Measurements from ENCODE around the gene MEDAG. TPM values are rescaled to one million over a fixed set of nuclear protein-coding genes. Genes with fewer than 3 reads are reported as not detected.
A peak's percentile ranks its signal among the peaks of the same experiment; 100 is the strongest.

MEDAG gene
- total RNA-seq, 3 donors from 2014 or later = 0.46 to 11.0 (median 8.9) TPM

DNA sequence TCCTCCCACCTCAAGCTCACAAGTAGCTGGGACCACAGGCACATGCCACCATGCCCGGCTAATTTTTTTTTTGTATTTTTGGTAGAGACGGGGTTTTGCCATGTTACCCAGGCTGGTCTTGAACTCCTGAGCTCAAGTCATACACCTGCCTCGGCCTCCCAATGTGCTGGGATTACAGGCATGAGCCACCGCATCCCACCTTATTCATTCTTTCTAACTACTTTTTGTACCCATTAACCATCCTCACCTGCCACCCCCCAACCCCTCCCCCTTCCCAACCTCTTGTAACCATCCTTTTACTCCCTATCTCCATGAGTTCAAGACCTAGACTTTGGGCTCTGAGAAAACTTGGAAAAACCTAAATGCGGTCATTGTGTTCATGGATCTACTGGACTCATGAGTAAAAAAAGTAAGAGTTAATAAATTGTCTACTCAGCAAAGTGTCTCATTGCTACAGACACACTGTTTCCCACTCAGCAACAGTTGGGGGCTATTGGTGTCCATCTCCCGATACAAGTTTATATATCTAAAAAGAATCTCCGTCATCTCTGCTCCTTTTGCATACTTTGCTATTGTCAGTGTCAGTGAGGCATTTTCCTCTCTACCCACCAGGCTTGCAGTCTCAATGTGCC is 44.1 kb upstream of the MEDAG start:
- Histone ChIP-seq H3K36me3 (ENCODE audit: low read depth) (no peaks in the 10 kb centered on the region), H3K9me3 (no peaks in the 10 kb centered on the region), H3K4me3 (no peak overlapping the region), H3K4me1 (ENCODE audit: low read depth) (peaks cover 6% of the 10 kb centered on the region)
- intact Hi-C loops (cut with DNase I, micrococcal nuclease) = no loop called here
- DNase-seq (no peak), ATAC-seq (no peak)
- TF ChIP-seq, protein P1, sequence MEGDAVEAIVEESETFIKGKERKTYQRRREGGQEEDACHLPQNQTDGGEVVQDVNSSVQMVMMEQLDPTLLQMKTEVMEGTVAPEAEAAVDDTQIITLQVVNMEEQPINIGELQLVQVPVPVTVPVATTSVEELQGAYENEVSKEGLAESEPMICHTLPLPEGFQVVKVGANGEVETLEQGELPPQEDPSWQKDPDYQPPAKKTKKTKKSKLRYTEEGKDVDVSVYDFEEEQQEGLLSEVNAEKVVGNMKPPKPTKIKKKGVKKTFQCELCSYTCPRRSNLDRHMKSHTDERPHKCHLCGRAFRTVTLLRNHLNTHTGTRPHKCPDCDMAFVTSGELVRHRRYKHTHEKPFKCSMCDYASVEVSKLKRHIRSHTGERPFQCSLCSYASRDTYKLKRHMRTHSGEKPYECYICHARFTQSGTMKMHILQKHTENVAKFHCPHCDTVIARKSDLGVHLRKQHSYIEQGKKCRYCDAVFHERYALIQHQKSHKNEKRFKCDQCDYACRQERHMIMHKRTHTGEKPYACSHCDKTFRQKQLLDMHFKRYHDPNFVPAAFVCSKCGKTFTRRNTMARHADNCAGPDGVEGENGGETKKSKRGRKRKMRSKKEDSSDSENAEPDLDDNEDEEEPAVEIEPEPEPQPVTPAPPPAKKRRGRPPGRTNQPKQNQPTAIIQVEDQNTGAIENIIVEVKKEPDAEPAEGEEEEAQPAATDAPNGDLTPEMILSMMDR (IDR thresholded peaks at IDR 0.05) = no peak

DNA sequence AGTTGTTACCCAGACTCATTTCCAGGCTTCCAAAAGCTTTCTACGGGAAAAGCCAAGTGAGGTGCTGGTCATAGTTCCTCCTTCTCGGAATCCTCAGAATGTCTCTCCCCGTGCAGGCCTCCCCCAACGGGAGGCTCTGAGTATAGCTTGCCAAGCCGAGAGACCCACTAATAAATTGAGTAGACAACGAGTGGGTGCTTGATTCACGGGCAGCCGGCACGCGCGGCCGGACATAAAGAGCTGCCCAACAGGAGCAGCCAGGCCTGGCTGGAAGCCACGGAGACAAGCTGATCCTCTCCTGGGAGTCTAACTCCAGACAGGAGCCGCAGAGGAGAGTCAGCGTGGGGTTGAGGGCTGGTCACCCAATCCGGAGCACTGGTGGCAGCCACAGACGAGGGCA is 43.4 kb upstream of the MEDAG start:
- peaks cover 6% of the 10 kb centered on the region for H3K4me1 ChIP-seq (ENCODE audit: low read depth)
- no peaks in the 10 kb centered on the region for H3K36me3 ChIP-seq (ENCODE audit: low read depth)
- TF ChIP-seq, protein P1 (IDR thresholded peaks at IDR 0.05) = no peak
- intact Hi-C loops (cut with DNase I, micrococcal nuclease) = no loop called here
- no peaks in the 10 kb centered on the region for H3K9me3 ChIP-seq
- ATAC-seq = no peak
- no peak overlapping the region for H3K4me3 ChIP-seq
- DNase-seq = peak in 2 of 3 donors; percentile 38 to 60

DNA sequence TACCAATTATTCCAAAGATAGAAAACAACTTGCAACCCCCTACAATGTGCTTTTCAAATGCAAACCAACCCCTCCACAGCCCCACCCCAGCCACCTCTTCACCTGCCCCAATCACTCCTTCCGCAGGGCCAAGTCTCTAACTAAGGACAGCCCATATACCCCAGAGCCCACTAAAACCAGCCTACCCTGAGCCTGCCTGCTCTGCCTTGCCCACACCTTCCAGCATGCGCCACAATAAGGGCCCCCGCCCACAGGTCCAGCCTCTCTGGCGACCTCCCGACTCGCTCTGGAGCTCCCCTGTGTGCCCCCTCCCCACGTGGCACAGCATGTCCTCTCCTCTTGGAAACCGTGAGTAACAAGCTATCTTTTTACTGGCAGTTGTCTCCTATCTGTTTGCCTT is 42.8 kb upstream of the MEDAG start:
- TF ChIP-seq, protein P1 (IDR thresholded peaks at IDR 0.05) = no peak
- intact Hi-C loops (cut with DNase I, micrococcal nuclease) = no loop called here
- ATAC-seq (no peak), DNase-seq (no peak)
- H3K36me3 ChIP-seq (ENCODE audit: low read depth) = no peaks in the 10 kb centered on the region
- no peak overlapping the region for H3K4me3 ChIP-seq
- peaks cover 6% of the 10 kb centered on the region for H3K4me1 ChIP-seq (ENCODE audit: low read depth)
- no peaks in the 10 kb centered on the region for H3K9me3 ChIP-seq

DNA sequence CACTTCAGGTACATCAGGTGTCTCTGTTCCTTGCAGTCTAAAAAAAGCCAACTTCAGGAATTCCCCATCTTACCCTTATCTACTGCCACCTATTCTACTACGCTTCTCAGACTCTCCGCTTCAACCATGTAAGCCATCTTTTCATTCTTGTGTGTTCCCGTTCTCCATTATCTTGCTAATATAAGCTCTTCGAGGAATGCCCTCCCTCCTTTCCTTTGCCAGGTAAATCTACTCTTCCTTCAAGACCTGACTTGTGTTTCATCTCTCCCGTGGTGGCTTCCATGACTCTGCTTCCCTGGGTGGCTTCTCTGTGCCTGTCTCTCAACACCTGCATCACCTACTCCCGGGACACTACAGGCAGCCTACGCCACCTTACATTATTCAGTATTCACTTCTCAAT is 42.3 kb upstream of the MEDAG start:
- H3K36me3 ChIP-seq (ENCODE audit: low read depth) = no peaks in the 10 kb centered on the region
- ATAC-seq (no peak), DNase-seq (no peak)
- H3K9me3 ChIP-seq = no peaks in the 10 kb centered on the region
- no peak overlapping the region for H3K4me3 ChIP-seq
- peaks cover 6% of the 10 kb centered on the region for H3K4me1 ChIP-seq (ENCODE audit: low read depth)
- TF ChIP-seq, protein P1 (IDR thresholded peaks at IDR 0.05) = no peak
- intact Hi-C loops (cut with DNase I, micrococcal nuclease) = no loop called here

DNA sequence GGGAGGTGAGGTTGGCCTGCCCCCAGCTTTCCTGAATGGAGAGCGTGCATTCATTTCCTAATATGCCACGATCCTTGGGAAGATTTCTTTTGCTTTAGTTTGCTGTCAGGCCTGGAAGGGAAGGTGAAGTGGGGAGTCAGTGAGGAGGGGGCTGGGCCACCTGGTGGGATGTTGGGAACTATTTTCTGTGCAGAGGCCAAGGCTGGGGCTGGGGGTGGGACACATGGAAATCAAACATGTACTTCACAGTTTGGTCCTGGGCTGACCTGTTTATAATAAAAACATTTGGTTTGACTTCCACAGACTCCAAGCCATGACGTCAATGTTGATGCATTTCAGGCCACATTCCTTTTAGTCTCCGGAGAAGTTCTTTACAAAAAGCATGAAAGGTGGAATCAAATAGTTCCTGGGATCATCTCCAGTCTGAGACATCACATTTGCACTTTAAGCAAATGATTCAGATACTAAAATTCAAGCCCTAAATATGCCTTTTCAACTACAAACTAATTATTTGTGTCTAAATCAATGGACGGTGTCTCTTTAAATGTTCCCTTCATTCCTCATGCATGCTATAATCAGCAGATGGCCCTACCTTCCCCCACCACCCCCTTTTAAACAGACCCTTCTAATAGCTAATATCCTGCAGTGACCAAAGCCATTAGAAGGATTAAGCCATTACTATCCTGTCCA is 41.5 kb upstream of the MEDAG start:
- intact Hi-C loops (cut with DNase I, micrococcal nuclease) = loop anchor here in 1 of 2 donors (5.0 kb wide), 1 partner anchor 732 kb away; no protein-coding TSS in a partner anchor
- Histone ChIP-seq H3K4me3 (no peak overlapping the region), H3K4me1 (ENCODE audit: low read depth) (peaks cover 6% of the 10 kb centered on the region), H3K36me3 (ENCODE audit: low read depth) (no peaks in the 10 kb centered on the region), H3K9me3 (no peaks in the 10 kb centered on the region)
- no peak for DNase-seq
- TF ChIP-seq, protein P1 (IDR thresholded peaks at IDR 0.05) = no peak
- ATAC-seq = no peak
